HG02678 (cell line): ENCODE measurements around the gene POLR2H.

Experiments used
- ATAC-seq: cut with Tn5 transposase; IDR thresholded peaks from one replicate; pipeline ENCODE4 v1.9.1; 2021; ENCODE audit warnings: mild to moderate bottlenecking, moderate library complexity; ENCODE audit not compliant: unreplicated experiment

The POLR2H gene

DNA sequence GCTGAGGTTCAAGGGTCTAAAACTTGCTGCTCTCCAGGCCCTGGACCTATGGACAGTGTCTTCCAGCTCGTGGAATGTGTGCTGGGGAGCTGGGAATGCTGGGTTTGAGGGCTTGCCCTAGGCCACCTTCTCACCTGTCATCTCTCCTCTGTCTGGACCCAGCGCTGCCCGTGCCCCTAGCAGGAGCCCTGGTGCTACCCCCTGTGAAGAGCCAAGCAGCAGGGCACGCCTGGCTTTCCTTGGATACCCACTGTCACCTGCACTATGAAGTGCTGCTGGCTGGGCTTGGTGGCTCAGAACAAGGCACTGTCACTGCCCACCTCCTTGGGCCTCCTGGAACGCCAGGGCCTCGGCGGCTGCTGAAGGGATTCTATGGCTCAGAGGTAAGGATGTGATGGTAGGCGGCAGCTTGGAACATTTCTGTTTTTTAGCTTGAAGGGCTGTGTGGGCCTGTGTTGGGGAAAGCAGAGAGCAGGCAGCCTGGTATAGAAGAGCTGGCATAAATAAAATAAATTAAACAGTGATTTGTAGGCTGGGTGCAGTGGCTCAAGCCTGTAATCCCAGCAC lies 23.4 kb downstream of the POLR2H start:
- ATAC-seq = no peak

DNA sequence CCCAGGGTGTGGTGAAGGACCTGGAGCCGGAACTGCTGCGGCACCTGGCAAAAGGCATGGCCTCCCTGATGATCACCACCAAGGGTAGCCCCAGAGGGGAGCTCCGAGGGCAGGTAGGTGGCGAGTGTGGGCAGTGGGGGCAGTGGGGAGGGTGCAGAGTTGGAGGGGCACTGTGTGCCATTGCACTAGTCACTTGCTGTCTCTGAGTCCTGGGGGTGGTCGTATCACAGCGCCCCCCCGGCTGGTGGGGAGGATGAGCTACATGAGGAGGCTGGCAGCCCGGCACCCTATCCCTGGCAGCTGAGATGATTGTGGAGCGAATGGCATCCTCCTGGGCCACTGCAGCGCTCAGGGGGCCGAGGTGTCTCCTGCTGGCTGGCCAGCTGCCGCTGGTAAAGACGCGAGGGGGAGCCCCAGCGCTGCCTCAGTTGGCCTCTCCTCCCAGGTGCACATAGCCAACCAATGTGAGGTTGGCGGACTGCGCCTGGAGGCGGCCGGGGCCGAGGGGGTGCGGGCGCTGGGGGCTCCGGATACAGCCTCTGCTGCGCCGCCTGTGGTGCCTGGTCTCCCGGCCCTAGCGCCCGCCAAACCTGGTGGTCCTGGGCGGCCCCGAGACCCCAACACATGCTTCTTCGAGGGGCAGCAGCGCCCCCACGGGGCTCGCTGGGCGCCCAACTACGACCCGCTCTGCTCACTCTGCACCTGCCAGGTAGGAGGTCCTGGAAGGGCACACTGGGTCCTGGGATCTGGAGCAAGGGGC lies 24.7 kb downstream of the POLR2H start:
- no peak for ATAC-seq

- ATAC-seq = no peak
Measured at GRCh38 chr3:184387174-184387714, 25.7 kb downstream of the POLR2H start.

DNA sequence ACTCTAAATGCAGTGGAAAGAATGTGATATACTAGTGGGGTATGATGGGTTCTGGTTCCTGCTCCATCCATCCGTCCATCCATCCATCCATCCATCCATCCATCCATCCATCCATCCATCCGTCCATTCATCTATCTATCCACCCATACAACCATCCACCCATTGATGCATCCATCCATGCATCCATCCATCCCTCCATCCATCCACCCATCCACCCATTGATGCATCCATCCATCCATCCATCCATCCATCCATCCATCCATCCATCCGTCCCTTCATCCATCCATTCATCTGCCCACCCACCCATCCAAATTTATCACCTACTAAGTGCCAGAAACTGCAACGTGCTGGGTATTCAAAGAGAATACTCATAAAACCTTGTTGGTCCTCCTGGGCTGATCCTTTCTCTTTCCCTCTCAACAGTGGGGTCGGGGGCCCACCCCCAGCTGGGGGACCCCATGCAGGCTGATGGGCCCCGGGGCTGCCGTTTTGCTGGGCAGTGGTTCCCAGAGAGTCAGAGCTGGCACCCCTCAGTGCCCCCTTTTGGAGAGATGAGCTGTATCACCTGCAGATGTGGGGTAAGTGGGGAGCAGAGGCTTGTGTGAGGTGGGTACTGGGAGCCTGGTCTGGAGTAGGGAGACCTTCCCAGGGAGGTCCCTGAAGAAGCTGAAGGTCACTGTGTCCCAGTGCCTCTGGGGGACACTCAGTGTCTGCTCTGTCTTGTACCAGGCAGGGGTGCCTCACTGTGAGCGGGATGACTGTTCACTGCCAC lies 26.8 kb downstream of the POLR2H start:
- no peak for ATAC-seq

GRCh38 chr3:184388936-184389230 lies 27.4 kb downstream of the POLR2H start:
- no peak for ATAC-seq

- ATAC-seq = no peak
Measured at GRCh38 chr3:184389384-184389783, 27.9 kb downstream of the POLR2H start.

DNA sequence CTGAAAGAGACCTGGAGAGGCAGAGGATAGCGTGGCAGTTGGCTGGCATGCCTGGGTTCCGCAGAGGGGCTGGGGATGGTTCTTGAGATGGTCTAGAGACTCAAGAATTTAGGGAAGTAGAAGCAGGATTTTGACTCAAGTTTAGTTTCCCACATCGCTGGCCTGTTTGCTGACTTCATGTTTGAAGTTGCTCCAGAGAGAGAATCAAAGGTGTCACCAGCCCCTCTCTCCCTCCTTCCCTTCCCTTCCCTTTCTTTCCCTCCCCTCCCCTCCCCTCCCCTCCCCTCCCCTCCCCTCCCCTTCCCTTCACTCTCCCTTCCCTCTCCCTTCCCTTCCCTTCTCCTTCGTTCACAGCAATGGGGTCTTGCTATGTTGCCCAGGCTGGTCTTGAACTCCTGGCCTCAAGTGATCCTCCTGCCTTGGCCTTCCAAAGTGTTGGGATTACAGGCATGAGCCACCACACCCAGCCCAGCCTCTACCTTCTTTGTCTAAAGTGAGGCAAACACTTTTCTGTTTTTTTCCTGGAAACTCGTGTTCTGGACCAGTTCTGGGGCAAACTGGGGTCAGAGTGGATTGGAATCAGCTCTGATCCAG lies 28.5 kb downstream of the POLR2H start:
- ATAC-seq = no peak

DNA sequence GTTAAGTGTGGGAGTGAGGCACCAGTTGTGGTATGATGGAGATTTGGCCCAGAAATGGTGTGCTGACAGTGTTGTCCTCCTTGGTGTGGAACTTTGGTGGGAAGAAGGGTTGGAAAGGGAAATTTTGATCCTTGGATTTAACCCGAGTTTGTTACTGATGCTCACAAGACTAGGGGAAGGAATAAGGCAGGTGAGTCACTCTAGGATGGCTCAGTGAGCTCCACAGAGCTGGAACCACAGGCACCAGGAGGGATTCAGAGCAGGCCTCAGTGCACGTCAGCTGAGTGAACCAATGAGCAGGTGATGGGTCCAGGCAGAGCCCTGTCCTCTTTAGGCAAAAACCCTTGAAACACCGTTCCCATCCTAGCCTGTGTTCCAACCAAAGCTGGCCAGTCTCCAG lies 29.8 kb downstream of the POLR2H start:
- no peak for ATAC-seq

DNA sequence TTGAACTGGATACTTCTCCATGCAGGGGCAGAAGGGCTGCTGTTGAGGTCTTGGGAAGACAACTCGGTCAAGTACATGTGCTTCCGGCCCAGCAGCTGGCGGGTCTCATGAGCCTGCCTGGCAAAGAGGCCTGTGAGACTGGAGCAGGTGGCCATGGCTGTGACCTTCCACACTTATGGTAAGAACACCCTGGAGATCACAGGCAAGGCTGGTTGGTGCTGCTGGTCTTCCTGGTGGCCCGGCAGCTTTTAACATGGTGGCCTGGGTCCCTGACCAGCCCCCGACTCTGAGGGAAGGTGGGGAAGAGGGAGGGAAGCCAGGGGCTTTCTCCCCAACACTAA lies 33.8 kb downstream of the POLR2H start:
- ATAC-seq = no peak

DNA sequence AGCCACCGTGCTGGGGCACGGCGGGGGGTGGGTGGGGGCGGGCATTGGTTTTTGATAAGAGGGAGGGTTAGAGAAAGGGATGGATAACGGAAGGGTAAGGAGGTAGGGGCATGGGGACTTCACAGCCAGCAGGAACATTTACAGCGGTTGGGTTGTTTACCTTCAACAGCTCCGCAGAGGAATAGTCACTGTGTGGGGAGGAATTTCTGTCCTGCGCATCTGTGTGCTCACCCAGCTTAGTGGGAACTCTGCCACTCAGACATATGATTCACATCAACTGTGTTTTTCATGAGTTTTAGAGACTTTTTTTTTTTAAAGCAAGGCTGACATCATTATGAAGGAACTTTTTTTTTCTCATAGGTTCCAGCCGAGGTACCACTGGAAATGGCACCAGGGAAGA lies 37.9 kb downstream of the POLR2H start:
- ATAC-seq = no peak

DNA sequence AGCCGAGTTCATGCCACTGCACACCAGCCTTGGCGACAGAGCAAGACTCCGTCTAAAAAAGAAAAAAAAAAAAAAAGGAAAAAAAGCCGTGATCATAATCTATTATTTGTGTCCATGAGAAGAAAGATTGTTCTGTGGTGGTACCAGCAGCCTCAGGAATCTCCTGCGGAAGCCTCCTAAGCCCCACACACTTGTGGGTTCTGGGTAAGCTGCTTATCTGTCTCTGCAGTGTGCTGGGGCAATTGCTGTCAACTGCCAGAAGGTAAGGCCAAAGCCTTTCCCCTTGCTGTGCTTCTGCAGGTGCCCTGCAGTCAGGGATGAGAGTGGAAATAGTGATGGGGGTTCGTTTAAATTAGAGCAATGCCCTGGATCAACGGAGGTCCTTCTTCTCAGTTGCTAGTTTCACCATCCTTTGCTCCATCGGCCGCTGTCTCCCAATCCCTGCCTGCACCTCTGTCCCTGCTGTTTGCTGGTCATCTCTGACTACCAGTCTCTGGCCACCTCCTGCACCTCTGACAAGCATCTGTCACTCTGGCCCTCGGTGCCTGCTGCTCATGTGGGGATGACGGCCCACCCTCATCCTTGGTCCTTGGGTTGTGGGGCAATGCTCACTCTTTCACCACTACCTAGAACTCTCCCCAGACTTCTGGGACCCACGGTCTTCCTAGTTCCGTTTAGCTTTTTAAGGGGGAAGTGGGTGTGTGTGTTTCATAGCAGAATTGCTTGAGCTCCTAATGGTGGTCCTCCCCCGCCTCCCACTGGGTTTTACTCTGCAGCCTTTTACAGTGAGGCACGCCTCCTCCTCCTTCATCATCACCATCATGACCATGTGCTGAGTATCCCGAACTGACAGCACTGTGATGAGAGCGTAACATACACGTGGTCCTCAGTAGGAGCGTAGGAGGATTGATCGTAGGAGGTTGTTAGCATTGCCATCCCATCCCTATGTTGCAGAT lies 43.8 kb downstream of the POLR2H start:
- ATAC-seq = no peak

DNA sequence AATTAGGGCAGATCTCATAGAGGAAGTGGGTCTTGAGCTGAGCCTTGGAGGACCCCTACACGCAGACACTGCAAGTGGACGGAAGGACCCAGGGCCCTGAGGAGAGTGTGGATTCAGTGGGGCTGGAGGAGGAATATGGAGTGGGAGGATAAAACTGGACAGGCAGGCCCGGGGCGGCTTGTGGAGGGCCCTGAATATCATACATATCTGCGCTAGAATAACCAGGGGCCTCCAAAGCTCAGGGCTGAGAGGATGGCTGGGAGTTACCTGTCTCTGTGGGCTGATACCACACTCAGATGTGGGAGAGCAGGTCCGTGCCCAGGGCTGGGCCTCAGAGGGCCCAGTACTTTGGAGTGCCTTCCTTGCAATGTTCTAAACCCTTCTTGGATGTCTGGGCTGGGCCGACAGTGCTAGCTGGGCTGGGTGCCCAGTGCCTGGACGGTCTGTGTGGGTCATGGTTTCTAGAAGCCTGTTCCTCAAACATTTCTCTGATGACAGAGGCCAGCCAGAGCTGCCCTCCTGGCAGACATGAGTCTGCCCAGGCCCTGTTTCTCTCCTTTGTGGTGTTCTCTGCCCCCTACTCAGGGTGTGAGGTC lies 47.9 kb downstream of the POLR2H start:
- no peak for ATAC-seq

- no peak for ATAC-seq
Measured at GRCh38 chr3:184409946-184410500, 48.5 kb downstream of the POLR2H start.

GRCh38 chr3:184414418-184415202 lies 53.1 kb downstream of the POLR2H start:
- no peak for ATAC-seq

DNA sequence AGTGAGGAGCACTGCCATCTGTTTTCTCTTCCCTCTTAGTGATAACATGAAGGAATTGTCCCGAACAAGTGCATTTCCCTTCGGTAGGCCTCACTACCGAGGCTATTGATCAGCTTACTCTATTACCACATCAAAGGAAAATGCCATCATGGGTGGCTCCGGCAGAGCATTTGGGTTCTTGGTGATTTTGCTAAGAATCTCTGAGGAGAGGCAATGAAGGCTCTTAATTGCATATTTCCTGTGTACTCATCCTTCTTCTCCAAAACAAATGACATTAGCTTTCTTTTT lies 53.6 kb downstream of the POLR2H start:
- no peak for ATAC-seq

DNA sequence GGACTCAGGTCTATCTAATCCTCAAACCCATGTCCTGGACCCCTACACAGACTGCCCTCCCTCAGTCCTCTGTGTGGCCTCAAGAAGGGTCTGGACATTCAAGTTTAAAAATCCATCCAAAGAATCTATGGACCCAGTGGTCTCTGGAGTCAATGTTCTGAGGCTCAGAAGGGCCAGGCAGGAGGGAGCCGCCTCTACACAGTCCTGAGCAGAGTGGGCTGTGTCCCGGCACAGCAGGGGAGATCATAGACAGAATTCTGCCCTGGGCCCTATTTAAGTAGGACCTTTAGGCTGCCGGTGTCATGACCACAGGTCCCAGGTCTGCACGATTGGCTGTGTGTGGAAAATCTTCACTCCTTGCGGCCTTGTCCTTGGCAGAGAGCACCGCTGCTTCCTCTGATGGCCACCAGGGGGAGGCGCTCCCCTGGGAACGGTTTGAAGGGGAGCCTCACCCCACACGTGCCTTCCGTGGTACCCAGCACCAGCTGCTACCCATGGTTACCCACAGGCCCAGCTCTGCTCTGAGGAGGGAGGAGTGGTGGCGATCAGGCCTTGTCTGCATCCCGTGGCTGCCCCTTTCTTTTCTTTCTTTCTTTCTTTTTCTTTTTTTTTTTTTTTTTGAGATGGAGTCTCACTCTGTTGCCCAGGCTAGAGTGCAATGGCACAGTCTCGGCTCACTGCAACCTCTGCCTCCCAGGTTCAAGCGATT lies 56.3 kb downstream of the POLR2H start:
- peak; percentile 94 for ATAC-seq
